AG10803 (cell line): Measurements from ENCODE around the gene KRT4.

ENCODE experiments used
- DNase-seq: peaks from one replicate; pipeline ENCODE4 v3.0.0; 2010; ENCODE audit warnings: low read depth
- H3K4me3 ChIP-seq: 2 replicates; pipeline ENCODE4 v1.5.1; 2011; ENCODE audit warnings: mild to moderate bottlenecking, low read length, control low read depth
- TF ChIP-seq, protein P1 (sequence below): conservative IDR thresholded peaks from 2 replicates; pipeline ENCODE4 v1.5.1; 2011; ENCODE audit warnings: mild to moderate bottlenecking, low read length, control low read depth, inconsistent platforms

Gene KRT4

GRCh38 chr12:52836491-52837412, 22.8 kb upstream of the KRT4 start:
- no peak overlapping the region for H3K4me3 ChIP-seq
- DNase-seq, result no peak
- TF ChIP-seq, protein P1, sequence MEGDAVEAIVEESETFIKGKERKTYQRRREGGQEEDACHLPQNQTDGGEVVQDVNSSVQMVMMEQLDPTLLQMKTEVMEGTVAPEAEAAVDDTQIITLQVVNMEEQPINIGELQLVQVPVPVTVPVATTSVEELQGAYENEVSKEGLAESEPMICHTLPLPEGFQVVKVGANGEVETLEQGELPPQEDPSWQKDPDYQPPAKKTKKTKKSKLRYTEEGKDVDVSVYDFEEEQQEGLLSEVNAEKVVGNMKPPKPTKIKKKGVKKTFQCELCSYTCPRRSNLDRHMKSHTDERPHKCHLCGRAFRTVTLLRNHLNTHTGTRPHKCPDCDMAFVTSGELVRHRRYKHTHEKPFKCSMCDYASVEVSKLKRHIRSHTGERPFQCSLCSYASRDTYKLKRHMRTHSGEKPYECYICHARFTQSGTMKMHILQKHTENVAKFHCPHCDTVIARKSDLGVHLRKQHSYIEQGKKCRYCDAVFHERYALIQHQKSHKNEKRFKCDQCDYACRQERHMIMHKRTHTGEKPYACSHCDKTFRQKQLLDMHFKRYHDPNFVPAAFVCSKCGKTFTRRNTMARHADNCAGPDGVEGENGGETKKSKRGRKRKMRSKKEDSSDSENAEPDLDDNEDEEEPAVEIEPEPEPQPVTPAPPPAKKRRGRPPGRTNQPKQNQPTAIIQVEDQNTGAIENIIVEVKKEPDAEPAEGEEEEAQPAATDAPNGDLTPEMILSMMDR, result no peak

DNA sequence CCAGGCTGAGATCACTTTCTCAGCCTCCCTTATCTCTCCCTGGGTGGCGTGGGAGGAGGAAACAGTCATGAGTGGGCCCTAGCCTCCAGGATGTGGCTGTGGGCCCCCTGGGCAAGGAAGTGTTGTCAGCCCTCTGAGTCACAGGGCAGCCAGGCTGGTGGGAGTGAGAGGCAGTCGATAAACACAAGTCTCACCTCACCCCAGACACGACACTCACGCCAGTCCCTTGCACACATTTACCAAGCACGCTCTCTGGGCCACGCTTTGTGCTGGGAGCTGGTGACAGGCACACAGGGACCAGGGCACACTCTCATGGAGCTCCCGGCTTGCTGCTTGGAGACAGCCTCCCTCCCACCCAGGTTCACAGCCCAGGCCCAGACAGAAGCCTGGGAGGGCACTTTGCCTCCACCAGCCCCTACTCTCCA, 22.1 kb upstream of the KRT4 start:
- TF ChIP-seq, protein P1, result no peak
- peak; percentile 39 for DNase-seq
- no peak overlapping the region for H3K4me3 ChIP-seq

DNA sequence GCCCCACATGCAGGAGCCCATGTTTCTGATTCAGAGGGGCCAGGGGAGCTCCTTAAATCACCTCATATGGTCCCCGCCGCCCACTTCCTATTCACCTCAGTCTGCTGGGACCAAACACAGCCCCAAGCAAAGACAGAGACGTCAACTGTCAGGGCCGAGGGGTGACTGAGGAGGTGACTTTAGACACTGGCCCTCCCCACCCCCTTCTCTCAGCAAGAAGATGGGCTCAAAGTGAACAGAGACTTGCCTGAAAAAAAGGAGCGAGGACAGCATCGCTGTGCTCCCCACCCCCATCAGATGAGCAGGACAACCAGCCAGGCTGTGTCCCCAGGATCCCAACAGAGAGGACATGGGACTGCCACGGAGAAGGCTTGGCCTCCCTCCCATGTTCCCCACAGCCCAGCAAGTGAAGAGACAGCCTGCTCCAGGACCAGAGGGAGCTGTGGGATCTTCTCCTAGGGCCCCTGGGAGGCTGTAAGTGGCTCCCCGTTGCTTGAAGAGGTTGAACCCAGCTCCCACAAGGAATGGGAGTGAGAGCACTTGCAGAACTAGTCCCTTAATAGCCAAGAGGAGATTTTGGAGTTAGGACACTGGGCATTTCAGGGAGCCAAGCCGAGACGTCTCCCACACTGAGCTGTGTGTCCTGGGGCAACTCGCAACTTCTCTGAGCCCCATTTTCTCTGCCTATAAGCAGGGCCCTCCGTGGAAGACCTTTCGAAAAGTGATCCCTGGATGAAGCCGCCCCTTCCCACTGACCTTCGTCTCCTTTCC, 21.5 kb upstream of the KRT4 start:
- no peak for DNase-seq
- TF ChIP-seq, protein P1, result no peak
- no peak overlapping the region for H3K4me3 ChIP-seq

- no peak overlapping the region for H3K4me3 ChIP-seq
- DNase-seq, result no peak
- TF ChIP-seq, protein P1, result no peak
Observed at GRCh38 chr12:52834727-52835001, 20.7 kb upstream of the KRT4 start.

- DNase-seq, result no peak
- no peak within 1 kb of the TSS for H3K4me3 ChIP-seq
- TF ChIP-seq, protein P1, result no peak
Observed at GRCh38 chr12:52833922-52834726, 20.2 kb upstream of the KRT4 start, which contains the start of gene KRT79. TSS of gene KRT79 (minus strand) at chr12:52834311. CDS start at chr12:52834260, 51 bp downstream.

GRCh38 chr12:52832985-52833905, 19.3 kb upstream of the KRT4 start:
- TF ChIP-seq, protein P1, result no peak
- no peak overlapping the region for H3K4me3 ChIP-seq
- no peak for DNase-seq
